ENCODE measurements around the gene GFPT2. TPM values are rescaled to one million over a fixed set of nuclear protein-coding genes. Genes with fewer than 3 reads are reported as not detected.

Gene GFPT2
- total and polyA plus RNA-seq, 8 donors: 0.83 to 10.6 (median 4.2) TPM

GRCh38 chr5:180379355-180380070, 26.4 kb upstream of the GFPT2 start:
- Histone ChIP-seq H3K36me3 (no peaks in the 10 kb centered on the region), H3K27me3 (no peaks in the 10 kb centered on the region), H3K9me3 (no peaks in the 10 kb centered on the region), H3K4me3 (no peak overlapping the region), H3K27ac (no peak overlapping the region), H3K4me1 (no peaks in the 10 kb centered on the region)
- DNase-seq (no peak), FAIRE-seq (no peak), ATAC-seq (no peak)
- intact Hi-C loops (cut with DNase I): no loop called here
- WGBS, 2 donors: 80 to 84% methylated on average over 31 of the region's 31 CpGs
- no peak for TF ChIP-seq CTCF (IDR thresholded peaks at IDR 0.05)

GRCh38 chr5:180378438-180379344, 25.6 kb upstream of the GFPT2 start:
- intact Hi-C loops (cut with DNase I): no loop called here
- H3K4me3 ChIP-seq: no peak overlapping the region
- no peak for TF ChIP-seq CTCF (IDR thresholded peaks at IDR 0.05)

GRCh38 chr5:180377556-180378197, 24.5 kb upstream of the GFPT2 start:
- H3K4me1 ChIP-seq: no peaks in the 10 kb centered on the region
- no peak for DNase-seq
- 74 to 83% methylated on average over 13 of the region's 13 CpGs for WGBS, 2 donors
- H3K9me3 ChIP-seq: no peaks in the 10 kb centered on the region
- no peak for FAIRE-seq
- H3K36me3 ChIP-seq: no peaks in the 10 kb centered on the region
- H3K27me3 ChIP-seq: no peaks in the 10 kb centered on the region
- TF ChIP-seq CTCF (IDR thresholded peaks at IDR 0.05): no peak
- ATAC-seq: no peak
- intact Hi-C loops (cut with DNase I): no loop called here
- no peak overlapping the region for H3K4me3 ChIP-seq
- no peak overlapping the region for H3K27ac ChIP-seq

More at GRCh38 chr5:180378438-180379344, 25.6 kb upstream of the GFPT2 start:
- Histone ChIP-seq H3K4me1 (no peaks in the 10 kb centered on the region), H3K27ac (no peak overlapping the region), H3K27me3 (no peaks in the 10 kb centered on the region), H3K9me3 (no peaks in the 10 kb centered on the region), H3K36me3 (no peaks in the 10 kb centered on the region)
- FAIRE-seq (no peak), ATAC-seq (no peak), DNase-seq (no peak)
- 80 to 81% methylated on average over 9 of the region's 9 CpGs for WGBS, 2 donors

GRCh38 chr5:180376511-180376910, 23.4 kb upstream of the GFPT2 start:
- no peak overlapping the region for H3K27ac ChIP-seq
- H3K9me3 ChIP-seq: no peaks in the 10 kb centered on the region

More at GRCh38 chr5:180376511-180376910, 23.4 kb upstream of the GFPT2 start:
- DNase-seq (no peak), FAIRE-seq (no peak), ATAC-seq (no peak)
- no peaks in the 10 kb centered on the region for H3K4me1 ChIP-seq
- no peaks in the 10 kb centered on the region for H3K27me3 ChIP-seq
- 59 to 67% methylated on average over 6 of the region's 6 CpGs for WGBS, 2 donors
- no peak for TF ChIP-seq CTCF (IDR thresholded peaks at IDR 0.05)
- H3K4me3 ChIP-seq: no peak overlapping the region
- H3K36me3 ChIP-seq: no peaks in the 10 kb centered on the region
- intact Hi-C loops (cut with DNase I): no loop called here

All from pancreas (tissue), 10 donors.